HepG2 (cell line): Measurements from ENCODE around the gene HINFP. TPM values are rescaled to one million over a fixed set of nuclear protein-coding genes. Genes with fewer than 3 reads are reported as not detected.

Experiments
- ATAC-seq: fragments of 200-7000 bp; cut with Tn5 transposase; 3 replicates; pipeline ENCODE4 v1.9.1; 2020; ENCODE audit warnings: mild to moderate bottlenecking, moderate library complexity
- BruUV-seq: library from RNA; stranded (reverse); fragments of 400-500 nt; replicated peaks from 2 replicates; lab custom pipeline; 2021; lab: Mats Ljungman, UMichigan
- CTCF ChIA-PET: fragments of 300-600 bp; formaldehyde crosslinking; extraction: SDS; loops from one replicate; lab custom pipeline; 2021; ENCODE audit warnings: low total read pairs, inconsistent platforms, low intra/inter-chr PET ratio; lab: Yijun Ruan, JAX
- POLR2A ChIA-PET: fragments of 350-600 bp; sonication (Branson Sonifier 250); formaldehyde crosslinking; loops from one replicate; lab custom pipeline; 2020; ENCODE audit warnings: antibody characterized with exemption, inconsistent platforms; lab: Yijun Ruan, JAX
- DNase-seq: peaks from one replicate; pipeline ENCODE4 v3.0.0-alpha.2; 2015; ENCODE audit warnings: low spot score
- FAIRE-seq: peaks from 3 replicates; lab custom pipeline; 2011; peaks lifted over from hg19 to GRCh38; lab: Jason Lieb, UNC
- H2AFZ ChIP-seq: one replicate; pipeline ENCODE4 v1.6.1; 2011; ENCODE audit warnings: low read length, inconsistent platforms
- H3K27ac ChIP-seq: fragments of 300-600 bp; 3 replicates; pipeline ENCODE4 v1.8.0; 2011; ENCODE audit warnings: mixed run types, mild to moderate bottlenecking, mixed read lengths, low read length, inconsistent platforms; ENCODE audit not compliant: insufficient read depth; ENCODE audit errors: extremely low read length
- H3K27me3 ChIP-seq, 2 experiments: fragments of 200-600 bp in 1 of 2; 2 replicates in 1 of 2; 3 replicates in 1 of 2; pipeline versions ENCODE4 v1.6.0 to v1.8.0; 2011; ENCODE audit warnings: low read length in 2 of 2, mild to moderate bottlenecking in 2 of 2, moderate library complexity in 2 of 2, inconsistent platforms in 1 of 2; ENCODE audit not compliant: insufficient read depth in 2 of 2, control insufficient read depth in 1 of 2
- H3K36me3 ChIP-seq, 2 experiments: fragments of 200-600 bp in 1 of 2; replicated peaks in 1 of 2; 2 replicates in 1 of 2; 3 replicates in 1 of 2; pipeline versions ENCODE4 v1.5.1 to v1.8.0; 2011; ENCODE audit warnings: low read length in 2 of 2, inconsistent platforms in 1 of 2; ENCODE audit not compliant: insufficient read depth in 2 of 2, control insufficient read depth in 1 of 2
- H3K4me1 ChIP-seq: 2 replicates; pipeline ENCODE4 v1.5.1; 2012; ENCODE audit warnings: low read length, inconsistent platforms; ENCODE audit not compliant: insufficient read depth
- H3K4me2 ChIP-seq: 2 replicates; pipeline ENCODE4 v1.6.0; 2011; ENCODE audit warnings: low read depth, low read length, inconsistent platforms
- H3K4me3 ChIP-seq, 3 experiments: fragments of 200-600 bp in 1 of 3; sonication (generic), shearing (Covaris generic) in 1 of 3; replicated peaks in 1 of 3; 2 replicates each; pipeline ENCODE4 v1.5.1; 2011 to 2016; ENCODE audit warnings: low read length in 3 of 3, inconsistent platforms in 2 of 3, low read depth in 2 of 3, mild to moderate bottlenecking in 2 of 3, control low read depth in 1 of 3, mixed read lengths in 1 of 3; ENCODE audit not compliant: insufficient read depth in 1 of 3
- H3K79me2 ChIP-seq: one replicate; pipeline ENCODE4 v1.6.1; 2011; ENCODE audit warnings: low read length, inconsistent platforms; ENCODE audit not compliant: insufficient read depth
- H3K9ac ChIP-seq: 2 replicates; pipeline ENCODE4 v1.6.0; 2011; ENCODE audit warnings: mild to moderate bottlenecking, low read depth, low read length, inconsistent platforms; ENCODE audit not compliant: insufficient read depth
- H3K9me3 ChIP-seq: 2 replicates; pipeline ENCODE4 v1.5.1; 2012; ENCODE audit warnings: mild to moderate bottlenecking, low read length
- H4K20me1 ChIP-seq: 2 replicates; pipeline ENCODE4 v1.6.0; 2011; ENCODE audit warnings: inconsistent platforms, mild to moderate bottlenecking, low read length, moderate library complexity; ENCODE audit not compliant: insufficient read depth
- SNAPC4 ChIP-seq: sonication (generic); formaldehyde crosslinking; IDR thresholded peaks from 2 replicates; pipeline ENCODE4 v1.4.0; 2020; ENCODE audit warnings: mild to moderate bottlenecking, missing genetic modification reagents
- WGBS: methylation state at CpG from one replicate; pipeline ENCODE4 v1.1.6; 2017; ENCODE audit warnings: low lambda C conversion rate; 5-methylcytosine and 5-hydroxymethylcytosine counted together
- in situ Hi-C: cut with HindIII; loops from 2 replicates; pipeline ENCODE4 v1.10.0; 2017; ENCODE audit warnings: low pct_unique_long_range_greater_than_20kb; ENCODE audit not compliant: extremely low pct_ligation_motif_present
- intact Hi-C: fragments of 100-400 bp; cut with micrococcal nuclease; formaldehyde crosslinking; loops from one replicate; pipeline ENCODE4 v1.10.0; 2022; ENCODE audit not compliant: unreplicated experiment
- polyA plus RNA-seq, 8 experiments: library from polyadenylated mRNA; depleted of rRNA in 3 of 8; stranded (reverse) in 7 of 8; unstranded in 1 of 8; fragments of >200 nt; fragmentation: Illumina TruSeq in 4 of 8; extraction: Trizol in 4 of 8; gene quantifications; 2 replicates each; pipeline versions ENCODE4 v1.2.1 to v1.2.3, GENCODE V29; 2011 to 2016; ENCODE audit warnings: low read depth in 4 of 8, missing spikeins in 1 of 8, mixed read lengths in 1 of 8; ENCODE audit not compliant: insufficient read depth in 1 of 8
- total RNA-seq, 5 experiments: library from RNA; depleted of rRNA; stranded (reverse); fragments of >200 nt; fragmentation: Illumina TruSeq; extraction: Trizol; gene quantifications; 2 replicates each; pipeline ENCODE4 v1.2.3, GENCODE V29; 2016; ENCODE audit warnings: low read depth in 1 of 5

HINFP gene
- total and polyA plus RNA-seq, 2 of the 13 experiments (the other 11 are each of a cell fraction or from before 2014, with no cell fraction given) = 15.1 to 21.4 TPM

GRCh38 chr11:119099711-119100110 is 21.7 kb upstream of the HINFP start:
- peak overlapping the region; percentile 96; the same call in 1 of the 2 replicates for H3K4me2 ChIP-seq
- H3K79me2 ChIP-seq = peaks cover 22% of the 10 kb centered on the region
- TF ChIP-seq SNAPC4 = no peak
- FAIRE-seq = no peak
- H3K4me3 ChIP-seq = peak overlapping the region in 1 of 3 experiments; percentile 86; a peak in 1 of 6 replicates
- H3K27ac ChIP-seq = no peak overlapping the region
- H3K4me1 ChIP-seq = peaks cover 32% of the 10 kb centered on the region
- H3K9ac ChIP-seq = no peak overlapping the region; the same call in 1 of the 2 replicates
- intact Hi-C loops = loop anchor here (2.0 kb wide), 1 partner anchor 21 kb away; the partner anchor contains the start of gene HINFP
- ChIA-PET POLR2A (interaction anchor here (0.9 to 1.5 kb wide), 2 partner anchors 9 to 15 kb away, joined by 3 to 9 read pairs; partner anchors contain the start of gene HMBS), CTCF (no interaction called here)
- no peaks in the 10 kb centered on the region; a peak in 1 of 5 replicates for H3K27me3 ChIP-seq
- ATAC-seq = no peak
- H4K20me1 ChIP-seq = no peaks in the 10 kb centered on the region
- no TSS peak for BruUV-seq
- WGBS = 89% methylated on average over 6 of the region's 6 CpGs
- in situ Hi-C loops = no loop called here
- no peaks in the 10 kb centered on the region for H3K9me3 ChIP-seq
- H2AFZ ChIP-seq = no peak overlapping the region
- H3K36me3 ChIP-seq = peaks cover 10 to 26% of the 10 kb centered on the region in 2 experiments; a peak in 4 of 5 replicates
- DNase-seq = no peak
